HG03060 (cell line): ENCODE results near the gene ERC2.

Experiments used
- ATAC-seq: cut with Tn5 transposase; IDR thresholded peaks from one replicate; pipeline ENCODE4 v1.9.1; 2021; ENCODE audit warnings: low read depth, moderate number of reproducible peaks; ENCODE audit not compliant: unreplicated experiment

The ERC2 gene

DNA sequence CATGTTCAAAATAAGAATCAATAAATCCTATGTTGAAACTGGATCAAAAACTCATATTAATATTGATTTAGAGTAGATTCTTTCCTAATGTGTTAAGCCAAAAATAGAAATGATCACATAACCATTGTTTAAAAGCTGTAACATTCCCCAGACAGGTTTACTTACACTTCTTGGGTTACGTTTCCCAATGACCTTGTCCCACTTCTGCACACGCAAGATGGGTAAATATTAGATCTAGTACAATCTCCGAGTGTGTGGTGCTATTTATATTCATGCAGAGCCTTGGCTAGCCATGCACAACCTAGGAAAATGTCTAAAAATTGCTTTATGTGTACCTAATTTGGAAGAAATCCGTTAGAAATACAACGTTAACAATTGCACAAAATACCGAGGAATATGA is 39.6 kb downstream of the ERC2 start:
- ATAC-seq = no peak

DNA sequence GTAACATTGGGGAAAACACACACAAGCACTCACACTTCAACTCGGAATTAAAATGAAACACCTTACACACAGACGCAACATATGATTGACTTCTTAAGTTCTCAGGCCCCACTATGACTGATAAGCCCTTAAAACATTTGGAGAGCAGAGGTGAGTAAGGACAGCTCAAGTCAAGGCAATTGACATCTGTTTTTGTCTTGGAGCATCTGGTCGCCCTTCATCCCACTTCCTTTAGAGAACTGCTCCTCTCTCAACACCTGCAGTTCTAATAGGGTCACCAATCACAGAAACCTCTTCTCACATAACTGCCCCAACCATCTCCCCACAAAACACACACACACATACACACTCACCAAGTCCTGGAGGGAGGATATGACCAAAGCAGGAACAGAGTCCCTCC is 43.4 kb downstream of the ERC2 start:
- ATAC-seq = no peak

DNA sequence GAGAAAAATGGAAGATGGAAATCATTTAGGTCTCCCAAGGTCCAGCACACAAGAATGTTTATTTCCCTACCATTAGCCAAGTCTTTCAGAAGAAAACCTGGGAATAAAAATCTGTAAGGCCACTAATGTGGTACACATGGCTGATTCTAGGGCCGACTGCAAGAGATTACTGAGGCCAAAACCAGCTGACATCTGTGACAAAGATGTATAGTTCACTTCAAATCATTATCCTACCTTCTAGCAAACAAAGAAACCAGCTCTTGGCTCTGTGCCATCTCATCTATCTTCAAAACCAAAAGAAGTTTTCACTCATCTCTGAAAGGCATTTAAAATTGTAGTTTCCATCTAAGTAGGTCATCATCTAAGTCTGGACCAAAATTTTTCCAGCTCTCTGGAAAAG is 43.9 kb downstream of the ERC2 start:
- no peak for ATAC-seq

DNA sequence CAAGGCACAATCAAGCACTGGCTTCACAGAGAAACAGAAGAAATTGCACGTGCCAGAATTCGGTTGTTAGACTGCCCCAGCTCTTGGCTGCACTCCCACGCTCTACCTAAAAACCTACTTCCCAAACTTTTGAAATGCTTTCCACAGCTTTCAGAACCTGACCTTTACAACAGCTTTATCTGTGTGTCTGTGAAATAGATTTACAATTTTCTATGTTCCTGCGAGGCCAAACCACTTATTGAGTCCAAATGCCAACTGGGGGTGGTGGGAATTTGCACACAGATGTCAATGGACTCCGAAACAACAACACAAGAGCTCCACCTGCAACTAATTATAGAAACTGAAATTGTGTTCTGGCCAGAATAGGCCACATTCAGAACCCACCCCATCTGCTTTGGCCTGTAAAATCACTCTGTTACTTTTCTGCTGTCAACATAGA is 44.6 kb downstream of the ERC2 start:
- no peak for ATAC-seq

DNA sequence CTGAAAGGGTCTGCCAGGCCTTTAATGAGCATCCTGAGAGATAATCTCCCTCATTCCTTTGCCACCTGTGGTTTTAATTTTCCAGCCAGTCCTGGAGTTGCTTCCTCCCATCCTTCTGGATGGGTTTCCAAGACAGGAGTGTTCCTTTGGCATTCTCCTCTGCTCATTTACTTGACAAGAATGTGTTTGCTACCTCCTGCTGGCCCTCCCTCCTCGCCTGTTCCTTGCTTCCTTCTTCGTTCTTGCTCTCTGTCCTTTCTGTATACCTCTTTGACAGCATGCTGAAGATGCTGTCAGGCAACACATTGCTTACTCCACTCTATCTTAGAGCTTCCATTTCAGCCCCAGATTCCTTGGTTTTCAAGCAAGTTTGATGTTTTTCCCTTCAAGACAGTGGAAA is 46.0 kb downstream of the ERC2 start:
- no peak for ATAC-seq

DNA sequence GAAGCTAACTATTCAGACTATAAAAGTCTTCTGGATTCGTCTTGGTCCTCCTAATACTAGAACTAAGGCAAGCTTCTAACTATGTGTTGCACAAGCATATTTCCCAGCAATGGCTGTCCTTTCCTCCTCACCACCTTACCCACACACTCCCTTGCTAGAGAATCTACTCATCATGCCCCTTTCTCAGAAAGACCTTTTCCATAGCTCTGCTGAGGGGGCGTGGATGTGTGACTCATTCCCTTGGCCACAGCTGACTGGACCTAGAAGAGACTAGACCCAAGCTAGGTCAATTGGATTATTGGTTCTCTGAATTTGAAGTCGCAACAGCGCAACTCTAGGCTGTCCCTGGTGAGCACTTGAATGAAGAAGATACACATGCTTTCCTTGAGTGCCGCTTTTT is 47.1 kb downstream of the ERC2 start:
- no peak for ATAC-seq

DNA sequence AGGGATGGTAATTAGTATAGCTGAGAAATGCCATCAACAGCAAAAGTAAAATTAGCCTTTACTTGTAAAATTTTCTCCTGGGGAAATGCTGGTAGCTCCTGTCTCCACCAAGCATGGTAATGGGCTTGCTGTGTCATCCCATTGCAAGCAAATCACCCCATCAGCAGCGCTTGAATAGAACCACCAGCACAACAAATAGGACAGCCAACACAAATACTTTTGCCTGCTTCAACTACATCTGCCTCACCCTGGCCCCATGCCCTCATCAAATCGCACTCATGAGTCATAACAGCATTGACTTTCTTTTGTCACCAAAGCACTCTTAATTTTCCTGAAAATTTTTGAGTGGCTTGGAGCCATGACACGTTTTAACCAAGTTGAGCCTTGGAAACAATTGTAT is 52.6 kb downstream of the ERC2 start:
- no peak for ATAC-seq

DNA sequence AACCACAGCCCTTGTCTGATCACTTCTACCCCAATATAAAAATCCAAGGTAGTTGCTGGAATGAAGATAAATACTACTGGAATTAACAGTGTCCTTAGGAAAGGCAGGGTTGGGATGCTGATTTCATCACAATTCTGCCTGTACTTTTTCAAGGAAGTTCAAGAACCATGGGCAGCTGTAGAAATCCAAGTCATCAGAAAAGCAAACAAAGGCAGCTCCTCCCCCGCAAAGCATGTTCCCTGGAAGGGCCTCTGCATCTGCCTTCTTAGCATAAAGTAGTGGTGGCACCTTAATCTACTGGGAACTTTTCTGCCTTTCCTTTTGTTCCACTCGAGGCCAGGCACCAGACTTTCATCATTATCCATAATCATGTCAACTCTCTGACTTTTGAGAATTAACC is 54.4 kb downstream of the ERC2 start:
- ATAC-seq = no peak

DNA sequence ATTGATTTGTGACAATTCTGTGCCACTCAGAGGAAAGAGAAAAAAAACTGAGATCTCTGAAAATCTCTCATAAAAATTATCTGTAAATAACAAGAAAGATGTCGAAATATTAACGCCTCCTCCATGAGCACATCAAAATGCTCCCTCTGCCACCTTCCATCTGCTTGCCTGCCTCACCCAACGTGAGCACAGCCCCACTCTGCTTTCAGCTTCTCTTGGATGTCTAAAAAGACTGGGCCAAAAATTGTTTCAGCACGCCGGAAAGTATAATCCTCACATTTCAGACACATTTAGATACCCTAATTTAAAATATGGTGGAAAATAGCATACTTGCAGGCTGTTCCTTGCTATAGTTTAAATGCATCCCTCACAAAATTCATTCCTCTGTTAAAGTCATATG is 57.1 kb downstream of the ERC2 start:
- ATAC-seq = no peak

DNA sequence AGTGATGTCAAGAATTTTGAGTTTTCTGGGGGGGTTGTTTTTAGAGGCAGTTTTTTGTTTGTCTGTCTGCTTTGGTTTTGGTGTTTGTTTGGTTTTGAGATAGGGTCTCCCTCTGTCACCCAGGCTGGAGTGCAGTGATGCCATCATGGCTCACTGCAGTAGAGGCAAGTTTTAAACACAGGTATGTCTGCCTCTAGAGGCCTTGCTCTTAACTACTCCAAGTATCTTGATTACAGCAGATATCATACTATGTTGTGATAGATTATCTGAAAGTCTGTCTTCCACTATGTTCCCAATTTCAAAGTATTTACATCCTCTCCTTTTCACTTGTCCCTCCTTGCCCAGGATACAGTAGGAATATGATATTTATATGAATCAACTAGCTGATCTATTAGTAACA is 57.7 kb downstream of the ERC2 start:
- no peak for ATAC-seq

DNA sequence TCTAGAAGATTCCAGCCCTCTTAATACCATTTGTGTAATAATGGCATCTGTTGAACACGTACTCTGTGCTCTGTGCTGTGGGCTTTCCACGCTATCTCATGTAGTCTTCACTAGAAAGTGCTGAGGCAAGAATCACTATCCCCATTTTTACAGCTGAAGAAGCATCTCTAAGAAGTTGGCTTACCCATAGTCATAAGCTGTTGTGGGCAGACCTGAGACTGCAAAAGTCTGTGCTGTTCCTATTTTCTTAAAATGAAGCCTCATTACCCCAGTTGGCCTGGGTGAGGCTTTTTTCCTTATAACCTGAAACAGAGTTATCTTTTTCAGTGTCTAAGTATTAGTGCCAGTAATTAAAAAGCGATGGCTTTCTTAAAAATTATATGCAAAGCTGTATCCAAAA is 58.5 kb downstream of the ERC2 start:
- ATAC-seq = no peak

DNA sequence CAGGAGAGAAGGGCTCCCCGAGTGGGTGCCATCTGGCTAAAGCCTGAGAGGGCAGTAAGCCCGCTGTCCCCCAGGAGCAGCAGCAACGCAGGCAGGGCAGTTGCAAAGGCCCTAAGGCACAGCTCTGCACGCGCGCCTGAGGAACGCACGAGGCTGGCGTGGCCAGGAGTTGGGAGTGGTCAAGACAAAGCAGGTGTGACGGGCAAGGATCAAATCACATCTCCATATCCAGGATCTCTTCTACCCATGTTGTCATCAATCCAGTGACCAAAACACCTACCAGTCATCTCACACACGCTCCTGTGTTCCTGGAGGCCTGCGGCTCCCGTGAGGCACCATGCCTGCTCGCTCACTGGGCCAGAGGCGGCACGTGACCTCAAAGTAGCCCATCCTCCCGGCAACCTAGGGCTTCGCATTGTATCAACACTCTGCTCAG is 59.5 kb downstream of the ERC2 start:
- ATAC-seq = no peak

DNA sequence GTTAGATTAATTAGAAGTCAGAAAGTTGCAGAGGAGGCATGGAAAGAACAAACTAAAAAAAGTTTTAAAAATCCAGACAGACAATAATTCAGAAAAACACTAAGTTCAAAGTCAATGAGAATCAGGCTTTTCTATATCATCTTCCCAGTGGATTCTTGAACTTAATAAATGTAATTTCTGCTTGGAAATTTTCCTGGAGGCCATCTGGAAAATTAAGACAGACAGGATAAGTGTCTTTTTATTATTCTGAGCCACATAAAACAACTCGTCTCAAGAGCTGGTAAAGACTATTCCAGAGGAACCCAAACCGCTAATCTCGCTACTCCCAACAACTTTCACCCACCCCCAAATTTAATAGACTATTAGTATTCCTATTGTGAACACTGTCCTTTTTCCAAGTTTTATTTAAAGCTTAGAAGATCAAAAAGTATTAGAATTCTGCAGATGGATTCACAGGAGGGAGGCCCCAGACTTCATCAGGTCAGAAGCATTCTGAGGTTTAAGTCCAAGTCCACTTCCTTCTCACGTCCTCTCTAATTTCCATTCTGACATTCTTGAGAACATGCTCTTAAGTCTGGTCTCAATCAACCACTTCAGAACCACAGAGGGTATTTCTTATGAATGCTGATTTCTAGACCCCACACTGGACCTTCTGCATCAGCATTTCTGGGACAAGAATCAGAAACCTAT is 61.3 kb downstream of the ERC2 start:
- ATAC-seq = no peak

DNA sequence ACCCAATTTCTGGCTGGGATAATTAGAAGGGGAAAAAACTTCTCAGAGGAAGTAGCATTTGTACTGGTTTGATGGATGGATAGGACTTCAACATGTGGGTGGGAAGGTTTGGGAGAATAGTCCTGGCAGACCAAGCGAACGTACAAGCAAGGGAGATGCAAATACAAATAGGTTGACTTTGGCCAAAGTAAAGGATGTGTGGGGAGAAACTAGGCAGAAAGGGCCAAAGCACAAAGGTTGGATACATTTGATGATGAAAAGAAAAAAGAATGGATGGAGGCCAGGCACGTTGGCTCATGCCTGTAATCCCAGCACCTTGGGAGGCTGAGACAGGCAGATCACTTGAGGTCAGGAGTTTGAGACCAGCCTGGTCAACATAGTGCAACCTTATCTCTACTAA is 63.4 kb downstream of the ERC2 start:
- ATAC-seq = no peak

DNA sequence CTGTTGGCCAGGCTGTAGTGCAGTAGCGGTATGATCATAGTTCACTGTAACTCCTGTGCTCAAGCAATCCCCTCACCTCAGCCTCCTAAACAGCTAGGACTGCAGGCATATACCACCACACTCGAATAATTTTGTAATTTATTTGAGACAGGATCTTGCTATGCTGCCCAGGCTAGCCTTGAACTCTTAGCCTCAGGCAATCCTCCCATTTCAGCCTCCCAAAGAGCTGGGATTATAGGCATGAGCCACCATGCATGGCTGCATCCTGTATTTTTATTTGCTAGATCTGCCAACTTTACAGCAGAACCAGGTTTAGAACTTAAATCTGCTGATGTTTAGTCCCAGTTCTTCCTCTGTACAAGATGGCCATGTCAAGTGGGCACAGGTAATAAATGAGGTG is 69.6 kb downstream of the ERC2 start:
- no peak for ATAC-seq

DNA sequence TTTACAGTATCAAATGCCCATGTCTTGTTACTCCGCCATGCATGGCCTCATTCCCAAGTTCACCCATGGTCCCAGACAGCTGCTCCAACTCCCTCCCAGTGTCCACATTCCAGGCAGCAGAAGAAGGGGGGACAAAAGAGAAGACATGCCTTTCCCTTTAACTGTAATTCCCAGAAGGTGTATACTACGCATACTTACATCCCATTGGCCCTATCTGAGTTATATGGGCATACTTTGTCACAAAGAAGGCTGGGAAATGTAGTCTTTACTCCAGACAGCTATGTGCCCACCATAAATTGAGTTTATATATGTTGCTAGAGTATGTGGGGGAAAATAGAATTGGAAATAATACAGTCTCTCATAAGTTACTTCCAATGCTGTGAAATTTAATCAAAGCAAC is 70.5 kb downstream of the ERC2 start:
- no peak for ATAC-seq

DNA sequence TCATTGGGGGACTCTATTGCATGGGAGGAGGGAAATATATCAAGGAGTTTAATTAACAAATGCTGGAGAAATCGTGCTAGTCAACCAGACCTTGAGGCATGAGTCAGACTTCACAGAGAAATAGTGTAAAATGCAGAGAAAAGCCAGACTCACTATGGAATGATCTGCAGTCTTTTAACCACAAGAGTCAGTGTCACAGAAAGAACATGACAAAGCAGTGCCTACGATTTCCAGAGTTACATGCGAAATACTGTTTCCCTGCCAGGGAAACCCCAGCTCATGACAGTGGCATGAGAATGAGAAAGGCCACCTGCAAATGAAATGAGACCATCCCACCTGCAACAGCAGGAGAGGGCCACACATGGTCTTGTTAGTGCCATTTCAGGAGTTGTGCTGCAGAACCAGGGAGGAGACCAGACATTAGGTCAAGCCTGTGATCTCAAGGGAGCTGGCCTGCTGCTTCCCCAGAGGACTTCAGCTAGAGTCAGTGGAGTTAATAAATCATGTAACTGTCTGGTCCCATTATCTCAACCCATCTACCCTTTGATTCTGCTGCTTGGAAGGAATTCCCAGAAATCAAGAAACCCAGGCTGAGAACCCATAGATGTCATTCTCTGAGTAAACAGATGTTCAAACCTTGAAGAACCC is 79.0 kb downstream of the ERC2 start:
- no peak for ATAC-seq

DNA sequence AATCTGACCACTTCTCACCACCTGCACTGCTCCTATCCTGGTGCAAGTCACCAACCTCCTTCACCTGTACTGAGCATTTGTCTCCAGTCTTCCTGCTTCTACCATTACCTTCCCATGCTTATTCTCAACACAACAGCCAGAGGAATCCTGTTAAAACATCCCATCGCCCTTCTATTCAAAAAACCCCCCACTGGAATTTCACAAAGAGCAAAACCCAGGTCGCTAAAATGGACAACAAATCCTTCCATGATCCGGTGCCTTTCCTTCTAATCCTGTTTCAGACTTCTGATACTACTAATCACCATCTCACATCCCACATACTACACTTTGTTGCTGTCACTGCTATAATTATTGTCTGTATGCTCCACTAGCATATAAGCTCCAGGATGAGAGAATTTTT is 85.2 kb downstream of the ERC2 start:
- no peak for ATAC-seq

DNA sequence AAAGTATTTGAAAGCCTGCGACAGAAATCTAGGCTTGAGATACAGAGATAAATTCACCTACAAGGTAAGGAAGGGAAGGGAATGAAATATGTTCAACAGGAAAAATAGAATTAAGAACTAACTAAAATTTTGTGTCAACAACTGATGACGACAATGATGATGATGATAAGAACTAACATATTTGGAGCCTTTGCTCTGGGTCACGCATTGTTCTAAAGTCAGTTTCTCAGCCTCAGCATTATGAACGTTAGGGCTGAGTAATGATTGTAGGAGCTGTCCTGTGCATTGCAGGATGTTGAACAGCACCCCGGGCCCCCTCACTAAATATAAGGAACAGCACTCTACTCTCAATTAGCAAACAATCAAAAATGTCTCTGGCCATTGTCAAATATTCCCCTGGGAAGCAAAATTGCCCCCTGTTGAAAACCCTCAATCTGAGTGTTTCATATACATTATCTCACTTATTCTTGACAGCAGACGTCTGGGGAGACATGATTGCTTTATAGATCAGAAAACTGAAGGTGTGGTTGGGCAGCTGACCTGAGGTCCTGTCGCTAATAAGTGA is 88.5 kb downstream of the ERC2 start:
- ATAC-seq = no peak

DNA sequence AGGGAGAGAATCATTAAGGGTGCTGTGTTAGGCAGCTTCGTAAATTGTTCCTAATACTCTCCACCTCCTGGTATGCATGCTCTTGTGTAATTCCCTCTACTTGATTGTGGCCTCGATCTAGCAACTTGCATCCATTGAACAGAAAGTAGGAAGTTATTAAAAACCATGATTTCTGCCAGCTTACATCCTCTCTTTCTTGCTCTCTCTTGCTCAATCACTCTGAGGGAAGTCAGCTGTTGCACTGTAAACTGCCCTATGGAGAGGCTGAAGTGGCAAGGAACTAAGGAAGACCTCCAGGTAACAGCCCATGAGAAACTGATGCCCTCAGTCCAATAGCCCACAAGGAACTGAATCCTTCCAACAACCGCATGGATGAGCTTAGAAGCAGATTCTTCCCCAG is 92.6 kb downstream of the ERC2 start:
- no peak for ATAC-seq

DNA sequence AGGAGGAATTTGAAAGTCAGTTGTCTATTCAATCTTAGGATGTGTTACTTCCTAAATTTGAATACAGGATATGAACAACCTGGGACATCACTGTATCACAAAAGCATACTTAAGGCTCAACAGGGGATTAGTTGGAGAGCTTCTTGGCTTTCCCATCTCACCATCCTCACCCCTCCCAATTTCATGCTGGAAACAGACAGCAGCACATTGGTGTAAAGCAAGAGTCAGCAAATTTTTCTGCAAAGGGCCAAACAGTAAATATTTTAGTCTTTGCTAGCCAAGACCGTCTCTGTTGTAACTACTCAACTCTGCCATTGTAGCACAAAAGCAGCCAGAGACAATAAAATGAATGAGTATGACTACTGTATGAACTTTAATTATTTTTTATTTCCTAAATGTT is 94.9 kb downstream of the ERC2 start:
- ATAC-seq = no peak
